H9 (cell line): ENCODE data around the gene LEO1. TPM values are rescaled to one million over a fixed set of nuclear protein-coding genes. Genes with fewer than 3 reads are reported as not detected.

Experiments used
- DNase-seq: peaks from one replicate; pipeline ENCODE4 v3.0.0-alpha.2; 2017
- H2AFZ ChIP-seq: one replicate; pipeline ENCODE4 v1.6.1; 2013; ENCODE audit warnings: mild to moderate bottlenecking, low read length, control low read depth, moderate library complexity
- H2AK5ac ChIP-seq: 2 replicates; pipeline ENCODE4 v1.6.1; 2013; ENCODE audit warnings: low read length, control low read depth, mixed read lengths; ENCODE audit not compliant: insufficient read length
- H2BK120ac ChIP-seq: one replicate; pipeline ENCODE4 v1.6.1; 2013; ENCODE audit warnings: low read depth, mild to moderate bottlenecking, low read length, control low read depth, inconsistent platforms; ENCODE audit not compliant: poor library complexity, severe bottlenecking
- H2BK12ac ChIP-seq: 2 replicates; pipeline ENCODE4 v1.6.1; 2013; ENCODE audit warnings: low read length, control low read depth, mixed read lengths, low read depth; ENCODE audit not compliant: insufficient read length
- H2BK15ac ChIP-seq: 2 replicates; pipeline ENCODE4 v1.6.1; 2013; ENCODE audit warnings: low read depth, low read length, control low read depth
- H2BK20ac ChIP-seq: one replicate; pipeline ENCODE4 v1.6.1; 2013; ENCODE audit warnings: low read depth, mild to moderate bottlenecking, low read length, control low read depth, inconsistent platforms; ENCODE audit not compliant: poor library complexity, severe bottlenecking
- H2BK5ac ChIP-seq: 2 replicates; pipeline ENCODE4 v1.6.1; 2013; ENCODE audit warnings: low read length, control low read depth, mixed read lengths; ENCODE audit not compliant: insufficient read length
- H3K14ac ChIP-seq: 2 replicates; pipeline ENCODE4 v1.6.1; 2013; ENCODE audit warnings: low read length, control low read depth; ENCODE audit not compliant: insufficient read depth
- H3K18ac ChIP-seq: 2 replicates; pipeline ENCODE4 v1.6.1; 2013; ENCODE audit warnings: low read depth, mild to moderate bottlenecking, mixed read lengths, low read length, control low read depth; ENCODE audit not compliant: insufficient read length
- H3K23ac ChIP-seq: 2 replicates; pipeline ENCODE4 v1.6.1; 2013; ENCODE audit warnings: low read length, control low read depth, mixed read lengths, low read depth; ENCODE audit not compliant: insufficient read length
- H3K23me2 ChIP-seq: 2 replicates; pipeline ENCODE4 v1.6.1; 2013; ENCODE audit warnings: low read depth, mild to moderate bottlenecking, mixed read lengths, low read length, control low read depth; ENCODE audit not compliant: insufficient read length, poor library complexity, severe bottlenecking
- H3K27ac ChIP-seq: 2 replicates; pipeline ENCODE4 v1.5.1; 2013; ENCODE audit warnings: low read length, control low read depth, mixed read lengths, low read depth; ENCODE audit not compliant: insufficient read length
- H3K27me3 ChIP-seq: 2 replicates; pipeline ENCODE4 v1.6.1; 2013; ENCODE audit warnings: low read length, control low read depth, inconsistent platforms; ENCODE audit not compliant: insufficient read depth
- H3K4ac ChIP-seq: 2 replicates; pipeline ENCODE4 v1.6.1; 2013; ENCODE audit warnings: low read depth, mild to moderate bottlenecking, control low read depth, inconsistent platforms, low read length, moderate library complexity
- H3K4me1 ChIP-seq: 2 replicates; pipeline ENCODE4 v1.6.1; 2013; ENCODE audit warnings: low read length, control low read depth, inconsistent platforms; ENCODE audit not compliant: insufficient read depth
- H3K4me2 ChIP-seq: 2 replicates; pipeline ENCODE4 v1.6.1; 2013; ENCODE audit warnings: low read length, control low read depth, mixed read lengths; ENCODE audit not compliant: insufficient read length, insufficient read depth
- H3K56ac ChIP-seq: 2 replicates; pipeline ENCODE4 v1.6.1; 2013; ENCODE audit warnings: low read depth, mild to moderate bottlenecking, mixed read lengths, low read length, control low read depth; ENCODE audit not compliant: insufficient read length
- H3K79me1 ChIP-seq: 2 replicates; pipeline ENCODE4 v1.6.1; 2013; ENCODE audit warnings: low read depth, mild to moderate bottlenecking, moderate library complexity, low read length, control low read depth, inconsistent platforms; ENCODE audit not compliant: insufficient read depth, poor library complexity, severe bottlenecking
- H3K79me2 ChIP-seq: 2 replicates; pipeline ENCODE4 v1.6.1; 2013; ENCODE audit warnings: low read length, control low read depth, inconsistent platforms; ENCODE audit not compliant: insufficient read depth
- H3K9ac ChIP-seq: 2 replicates; pipeline ENCODE4 v1.6.1; 2013; ENCODE audit warnings: low read length, control low read depth, mixed read lengths; ENCODE audit not compliant: insufficient read length; ENCODE audit errors: extremely low read depth
- H3K9me3 ChIP-seq: one replicate; pipeline ENCODE4 v1.6.1; 2013; ENCODE audit warnings: low read depth, low read length, inconsistent platforms; ENCODE audit not compliant: control insufficient read depth
- H3T11ph ChIP-seq: one replicate; pipeline ENCODE4 v1.6.1; 2013; ENCODE audit warnings: mild to moderate bottlenecking, low read length, control low read depth, inconsistent platforms
- H4K20me1 ChIP-seq: one replicate; pipeline ENCODE4 v1.6.1; 2013; ENCODE audit not compliant: control insufficient read depth, insufficient read length, insufficient read depth
- H4K5ac ChIP-seq: 2 replicates; pipeline ENCODE4 v1.6.1; 2013; ENCODE audit warnings: low read depth, mild to moderate bottlenecking, mixed read lengths, low read length, control low read depth; ENCODE audit not compliant: insufficient read length
- H4K8ac ChIP-seq: replicated peaks from 2 replicates; pipeline ENCODE4 v1.6.1; 2013; ENCODE audit warnings: low read length, control low read depth, mixed read lengths, low read depth; ENCODE audit not compliant: insufficient read length
- H4K91ac ChIP-seq: 2 replicates; pipeline ENCODE4 v1.6.1; 2013; ENCODE audit warnings: low read depth, mild to moderate bottlenecking, moderate library complexity, mixed read lengths, low read length, control low read depth; ENCODE audit not compliant: insufficient read length
- H3K27ac Mint-ChIP-seq, 3 experiments: 2 replicates in 2 of 3; 3 replicates in 1 of 3; pipeline ENCODE4 v1.8.0; 2020 to 2021; ENCODE audit warnings: mixed read lengths in 3 of 3, mild to moderate bottlenecking in 1 of 3, moderate library complexity in 1 of 3
- H3K27me3 Mint-ChIP-seq: 2 replicates; pipeline ENCODE4 v1.8.0; 2021; ENCODE audit warnings: low read depth, mild to moderate bottlenecking, moderate library complexity, mixed read lengths
- H3K36me3 Mint-ChIP-seq, 3 experiments: 2 replicates in 2 of 3; 3 replicates in 1 of 3; pipeline ENCODE4 v1.8.0; 2020 to 2021; ENCODE audit warnings: low read depth in 3 of 3, mixed read lengths in 3 of 3; ENCODE audit not compliant: insufficient read depth in 1 of 3
- H3K4me1 Mint-ChIP-seq, 2 experiments: 2 replicates each; pipeline ENCODE4 v1.8.0; 2020; ENCODE audit warnings: mixed read lengths in 2 of 2
- H3K4me3 Mint-ChIP-seq, 2 experiments: 2 replicates in 1 of 2; 3 replicates in 1 of 2; pipeline ENCODE4 v1.8.0; 2020 to 2021; ENCODE audit warnings: mild to moderate bottlenecking in 2 of 2, mixed read lengths in 2 of 2, moderate library complexity in 1 of 2
- H3K9me3 Mint-ChIP-seq, 2 experiments: 2 replicates in 1 of 2; 3 replicates in 1 of 2; pipeline ENCODE4 v1.8.0; 2020; ENCODE audit warnings: mild to moderate bottlenecking in 2 of 2, mixed read lengths in 2 of 2, moderate library complexity in 1 of 2
- CTCF ChIP-seq: fragments of 200-600 bp; sonication (generic); conservative IDR thresholded peaks from 3 replicates; pipeline ENCODE4 v1.8.0; 2021; ENCODE audit warnings: antibody characterized with exemption, mild to moderate bottlenecking
- total RNA-seq: library from RNA; stranded (reverse); gene quantifications from 2 replicates; pipeline ENCODE4 v1.2.1, GENCODE V29; 2021

LEO1 gene
- total RNA-seq, 1 experiment from 2014 or later, result 30.3 TPM

- H3K27me3 ChIP-seq, result no peaks in the 10 kb centered on the region
- no peaks in the 10 kb centered on the region for H3K23me2 ChIP-seq
- no peak overlapping the region for H3K9ac ChIP-seq
- H3K4me1 ChIP-seq, result no peaks in the 10 kb centered on the region
- H3K79me2 ChIP-seq, result no peaks in the 10 kb centered on the region
- H2BK20ac ChIP-seq, result no peak overlapping the region
- Mint-ChIP-seq H3K4me1 (peaks cover 0 to 4% of the 10 kb centered on the region in 2 experiments; a peak in 2 of 4 replicates), H3K27me3 (no peaks in the 10 kb centered on the region), H3K27ac (no peak overlapping the region), H3K4me3 (no peak overlapping the region), H3K9me3 (no peaks in the 10 kb centered on the region), H3K36me3 (no peaks in the 10 kb centered on the region)
- no peak overlapping the region for H3K14ac ChIP-seq
- H3K9me3 ChIP-seq, result no peaks in the 10 kb centered on the region
- H3K4me2 ChIP-seq, result no peak overlapping the region
- no peak overlapping the region for H3K56ac ChIP-seq
- H3K79me1 ChIP-seq, result no peaks in the 10 kb centered on the region
- H2BK5ac ChIP-seq, result no peak overlapping the region
- H3K18ac ChIP-seq, result no peak overlapping the region
- H2AFZ ChIP-seq, result no peak overlapping the region
- no peak for TF ChIP-seq CTCF
- H2BK120ac ChIP-seq, result no peak overlapping the region
- no peak overlapping the region for H3K23ac ChIP-seq
- no peak overlapping the region for H4K8ac ChIP-seq
- no peak overlapping the region for H3K27ac ChIP-seq
- H4K5ac ChIP-seq, result no peak overlapping the region
- H3T11ph ChIP-seq, result no peak overlapping the region
- DNase-seq, result no peak
- H4K91ac ChIP-seq, result no peak overlapping the region
- no peak overlapping the region for H3K4ac ChIP-seq
- no peak overlapping the region for H2BK12ac ChIP-seq
- H4K20me1 ChIP-seq, result no peaks in the 10 kb centered on the region
- no peak overlapping the region for H2AK5ac ChIP-seq
- H2BK15ac ChIP-seq, result no peak overlapping the region
Observed at GRCh38 chr15:51982770-51983103, 11.2 kb upstream of the LEO1 start.
